ENCODE results near the gene SLC25A39.

DNA sequence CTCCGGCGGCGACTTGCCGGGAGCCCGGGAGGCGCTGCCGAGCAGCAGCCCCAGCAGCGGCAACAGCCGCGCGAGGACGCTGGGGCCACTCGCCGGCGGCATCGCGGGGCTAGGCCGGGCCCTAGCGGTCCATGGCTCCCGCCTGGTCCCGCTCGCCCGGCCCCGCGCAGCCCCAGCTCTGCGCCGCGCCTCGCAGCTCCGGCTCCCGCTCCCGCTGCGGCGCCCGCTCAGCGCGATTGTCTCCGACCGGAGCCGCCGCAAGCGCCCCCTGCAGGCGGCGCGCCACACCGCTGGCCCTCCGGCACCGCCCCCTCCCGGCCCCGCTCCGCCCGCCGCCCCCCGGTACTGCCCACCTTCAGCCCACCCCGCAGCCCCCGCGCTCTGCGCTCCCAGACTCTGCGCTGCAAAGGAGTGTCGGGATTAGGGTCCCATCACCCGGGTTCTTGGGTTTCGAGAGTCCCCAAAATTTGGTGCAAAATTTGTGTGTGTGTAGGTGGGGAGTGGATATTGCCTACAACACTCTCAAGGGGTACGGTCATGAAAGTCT, 39.1 kb upstream of the SLC25A39 start, which contains the start of gene FAM171A2:
- TF ChIP-seq POLR2A (IDR thresholded peaks at IDR 0.05; ENCODE audit: low read length) (no peak), GATA1 (IDR thresholded peaks at IDR 0.05; ENCODE audit: low read depth, low read length) (no peak)

Data from erythroblast (primary cell).